GM21825 (cell line): ENCODE measurements around the gene RPS2.

Experiments
- ATAC-seq: cut with Tn5 transposase; IDR thresholded peaks from one replicate; pipeline ENCODE4 v1.9.1; 2021; ENCODE audit warnings: mild to moderate bottlenecking, moderate library complexity; ENCODE audit not compliant: unreplicated experiment

RPS2 gene

GRCh38 chr16:1999866-2000514, 35.4 kb upstream of the RPS2 start:
- ATAC-seq = no peak

- ATAC-seq = no peak
These were observed 34.5 kb upstream of the RPS2 start for GRCh38 chr16:1998852-1999801.

DNA sequence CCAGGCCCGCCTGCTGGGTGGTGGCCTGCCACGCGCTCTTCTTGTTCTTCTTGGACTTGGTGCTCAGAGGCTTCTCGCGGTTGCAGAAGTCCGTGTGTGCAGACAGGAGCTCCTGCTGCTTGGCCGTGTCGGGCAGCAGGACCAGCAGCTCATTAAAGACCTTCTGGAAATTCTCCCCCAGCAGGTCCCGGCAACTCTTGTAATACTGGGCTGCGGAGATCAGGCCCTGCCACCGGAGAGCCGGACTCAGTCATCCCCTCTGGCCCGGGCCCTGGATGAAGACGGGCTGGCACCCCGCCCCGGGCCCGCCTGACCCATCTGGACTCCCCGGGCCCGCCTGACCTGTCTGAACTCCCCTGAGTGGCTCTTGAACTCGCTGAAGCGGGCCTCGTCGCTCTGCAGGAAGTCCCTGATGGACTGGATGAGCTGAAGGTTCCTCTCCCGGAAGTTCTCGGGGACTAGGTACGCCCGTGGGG, 33.8 kb upstream of the RPS2 start:
- ATAC-seq = no peak

DNA sequence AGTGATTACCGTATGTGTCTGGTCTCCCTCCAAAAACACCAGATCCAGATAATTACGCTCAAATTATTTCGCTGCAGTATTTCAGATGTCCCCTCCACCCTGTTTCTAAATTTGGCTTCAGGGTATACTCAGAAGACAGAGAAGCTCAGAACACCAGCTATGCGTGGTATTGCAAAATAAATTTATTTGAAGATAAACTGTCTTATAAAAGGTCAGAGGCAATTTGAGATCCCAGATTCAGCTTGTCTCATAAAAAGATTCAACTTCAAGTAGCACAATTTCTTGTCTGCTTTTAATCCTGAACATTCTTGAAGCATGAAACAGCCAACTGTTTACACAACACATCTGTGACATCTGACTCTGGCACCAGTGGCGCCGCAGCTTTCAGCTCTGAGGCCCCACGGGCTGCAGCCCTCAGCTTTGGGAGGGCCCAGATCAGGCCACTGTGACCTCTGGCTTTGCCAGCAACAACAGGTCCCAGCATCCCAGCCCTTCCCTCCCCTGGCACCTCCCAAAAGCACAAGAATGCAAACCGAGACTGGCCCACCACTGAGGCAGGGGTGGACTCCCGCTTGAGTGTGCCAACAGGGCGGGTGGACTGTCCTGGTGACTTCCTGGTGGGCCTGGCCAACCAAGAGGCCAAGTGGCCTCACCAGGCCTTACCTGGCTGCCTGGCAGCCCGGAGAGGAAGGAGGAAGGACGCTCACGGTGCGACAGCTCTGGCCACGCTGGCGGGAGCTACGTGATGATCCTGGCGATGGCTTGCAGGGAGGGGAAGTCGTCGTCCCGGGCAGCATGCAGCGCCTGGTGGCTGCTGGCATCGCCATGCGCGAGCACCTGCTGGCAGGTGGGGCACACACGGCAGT, 33.1 kb upstream of the RPS2 start:
- no peak for ATAC-seq

DNA sequence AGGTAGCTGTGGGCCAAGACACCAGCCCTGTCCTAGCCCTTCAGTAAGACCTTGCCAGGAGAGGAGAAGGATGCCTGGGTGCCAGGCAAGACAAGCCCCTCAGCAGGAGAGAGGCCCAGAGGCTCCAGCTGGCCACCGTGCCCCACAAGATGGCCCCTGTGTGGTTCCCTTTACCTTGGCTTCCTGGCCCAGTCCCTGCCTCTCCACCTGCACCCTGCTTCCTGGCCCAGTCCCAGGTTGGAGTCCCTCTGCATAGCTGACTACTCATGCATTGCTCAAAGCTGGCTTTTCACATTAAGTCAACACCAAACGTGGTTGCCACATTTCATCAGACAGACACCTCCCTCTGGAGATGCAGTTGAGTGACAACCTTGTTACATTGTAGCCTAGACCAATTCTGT, 29.1 kb upstream of the RPS2 start:
- ATAC-seq = no peak

GRCh38 chr16:1992704-1993317, 28.2 kb upstream of the RPS2 start:
- no peak for ATAC-seq

DNA sequence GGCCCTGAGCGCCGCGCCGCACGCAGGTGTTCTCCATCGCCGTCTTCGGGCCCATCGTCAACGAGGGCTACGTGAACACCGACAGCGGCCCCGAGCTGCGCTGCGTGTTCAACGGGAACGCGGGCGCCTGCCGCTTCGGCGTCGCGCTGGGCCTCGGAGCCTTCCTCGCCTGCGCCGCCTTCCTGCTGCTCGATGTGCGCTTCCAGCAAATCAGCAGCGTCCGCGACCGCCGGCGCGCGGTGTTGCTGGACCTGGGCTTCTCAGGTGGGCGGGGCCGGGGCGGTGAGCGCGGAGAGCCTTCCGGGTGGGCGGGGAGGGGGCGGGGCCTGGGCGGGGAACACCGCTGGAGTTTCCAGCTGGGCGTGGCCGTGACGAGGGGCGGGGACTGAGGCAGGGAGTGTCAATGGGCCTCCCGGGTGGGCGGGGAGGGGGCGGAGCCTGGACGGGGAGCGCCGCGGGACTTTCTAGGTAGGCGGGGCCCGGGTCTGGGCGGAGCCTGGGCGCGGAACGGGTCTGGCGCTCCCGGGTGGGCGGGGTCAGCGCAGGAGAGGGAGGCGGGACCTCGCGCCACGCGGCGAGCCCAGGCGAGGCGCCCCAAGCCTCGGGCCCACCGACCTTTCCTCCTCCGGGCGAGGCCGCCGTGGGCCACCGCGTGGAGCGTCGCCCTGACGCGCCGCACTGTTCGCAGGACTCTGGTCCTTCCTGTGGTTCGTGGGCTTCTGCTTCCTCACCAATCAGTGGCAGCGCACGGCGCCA, 27.5 kb upstream of the RPS2 start:
- peak; percentile 40 for ATAC-seq

GRCh38 chr16:1991588-1991947, 26.9 kb upstream of the RPS2 start:
- ATAC-seq = no peak

DNA sequence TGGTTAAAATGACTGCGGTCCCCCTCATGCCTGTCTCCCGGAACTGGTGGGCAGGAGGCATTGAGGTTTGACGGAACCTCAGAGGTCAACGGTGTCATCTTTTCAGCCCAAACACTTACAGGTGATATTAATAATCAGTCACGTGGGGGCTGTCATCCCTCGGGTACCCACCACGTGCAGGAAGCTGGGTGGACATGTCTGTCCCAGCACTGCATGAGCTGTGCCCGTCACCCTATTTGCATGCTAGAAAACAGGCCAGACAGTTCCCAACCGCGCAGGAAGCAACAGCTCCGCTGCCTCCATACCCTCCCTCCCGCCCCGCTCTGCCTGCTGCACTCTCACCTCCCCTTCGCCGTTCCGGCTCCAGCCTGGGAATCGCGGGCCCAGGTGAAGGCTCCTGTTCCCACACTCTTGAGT, 26.5 kb upstream of the RPS2 start:
- ATAC-seq = peak; percentile 27

- ATAC-seq = no peak
These were observed 25.9 kb upstream of the RPS2 start for GRCh38 chr16:1990351-1991134.

DNA sequence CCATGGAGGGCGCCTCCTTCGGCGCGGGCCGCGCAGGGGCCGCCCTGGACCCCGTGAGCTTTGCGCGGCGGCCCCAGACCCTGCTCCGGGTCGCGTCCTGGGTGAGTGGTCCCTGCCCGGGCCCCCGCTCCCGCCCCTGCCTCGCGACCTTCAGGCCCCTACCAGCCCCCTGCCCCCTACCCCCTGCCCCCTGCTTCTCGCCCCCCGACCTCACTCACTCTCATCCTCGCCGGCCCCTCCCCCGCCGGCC, 25.4 kb upstream of the RPS2 start:
- ATAC-seq = no peak

- no peak for ATAC-seq
These were observed 24.8 kb upstream of the RPS2 start, which contains the start of gene SYNGR3 for GRCh38 chr16:1989209-1990100. SYNGR3 (plus strand) TSS chr16:1989970; CDS start chr16:1990103, 133 bp downstream.

GRCh38 chr16:1987198-1987597, 22.6 kb upstream of the RPS2 start:
- no peak for ATAC-seq

DNA sequence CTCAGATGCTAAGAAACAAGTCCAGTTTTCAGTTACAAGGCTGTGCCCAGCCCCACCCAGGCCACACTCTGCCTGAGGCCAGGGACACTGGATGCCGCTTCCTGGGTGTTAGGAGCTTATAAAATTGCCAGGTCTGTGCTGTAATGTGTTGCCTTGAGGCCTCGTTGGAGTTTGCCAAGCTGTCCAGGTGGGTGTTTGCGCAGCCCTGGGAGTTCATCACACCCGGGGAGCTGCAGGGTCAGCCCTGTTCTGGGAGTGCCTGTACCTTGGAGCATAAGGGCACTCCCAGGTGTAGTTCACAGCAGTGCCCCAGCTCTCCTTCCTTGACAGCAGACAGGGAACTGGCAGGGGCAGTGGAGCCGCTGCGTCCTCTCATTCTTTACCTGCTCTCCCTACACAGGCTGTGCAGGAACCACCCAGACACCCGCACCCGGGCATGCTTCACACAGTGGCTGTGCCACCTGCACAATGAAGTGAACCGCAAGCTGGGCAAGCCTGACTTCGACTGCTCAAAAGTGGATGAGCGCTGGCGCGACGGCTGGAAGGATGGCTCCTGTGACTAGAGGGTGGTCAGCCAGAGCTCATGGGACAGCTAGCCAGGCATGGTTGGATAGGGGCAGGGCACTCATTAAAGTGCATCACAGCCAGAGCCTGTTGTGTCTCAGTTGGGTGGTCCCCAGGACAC, 21.0 kb upstream of the RPS2 start:
- no peak for ATAC-seq

DNA sequence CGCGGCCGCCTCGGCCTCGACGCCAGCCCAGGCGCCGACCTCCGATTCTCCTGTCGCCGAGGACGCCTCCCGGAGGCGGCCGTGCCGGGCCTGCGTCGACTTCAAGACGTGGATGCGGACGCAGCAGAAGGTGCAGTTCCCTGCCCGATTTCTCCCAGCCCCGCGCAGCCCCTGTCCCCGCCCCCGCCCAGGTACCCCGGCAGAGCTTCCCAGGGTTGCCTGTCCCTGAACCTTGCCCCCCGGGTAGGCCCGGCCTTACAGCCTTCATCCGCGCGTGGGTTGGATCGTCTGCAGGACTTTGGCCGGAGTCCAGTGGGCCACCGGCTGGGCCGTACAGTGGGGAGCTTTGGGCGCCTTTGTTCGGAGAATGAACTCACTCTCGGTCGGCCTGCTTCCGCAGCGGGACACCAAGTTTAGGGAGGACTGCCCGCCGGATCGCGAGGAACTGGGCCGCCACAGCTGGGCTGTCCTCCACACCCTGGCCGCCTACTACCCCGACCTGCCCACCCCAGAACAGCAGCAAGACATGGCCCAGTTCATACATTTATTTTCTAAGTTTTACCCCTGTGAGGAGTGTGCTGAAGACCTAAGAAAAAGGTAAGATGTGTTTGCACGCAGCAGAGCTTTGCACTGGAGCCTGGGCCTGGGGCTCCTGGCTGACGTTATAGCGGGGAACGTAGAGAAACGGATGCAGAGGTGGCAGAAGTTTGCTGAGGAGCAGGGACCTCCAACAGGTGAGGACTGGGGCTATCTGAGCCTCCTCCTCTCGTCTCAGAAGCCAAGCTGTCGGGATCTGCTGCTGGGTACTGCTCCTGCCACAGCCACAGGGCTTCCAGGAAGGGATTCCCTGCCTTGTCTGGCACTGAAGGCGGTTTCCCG, 20.0 kb upstream of the RPS2 start:
- no peak for ATAC-seq

GRCh38 chr16:1983544-1984346, 19.1 kb upstream of the RPS2 start, which contains the start of gene GFER:
GFER (plus strand) TSS chr16:1984193; CDS start chr16:1984219, 26 bp downstream.
- ATAC-seq = peak; percentile 63
